SK-N-MC (cell line): ENCODE measurements around the gene CDH22.

Source experiments
- EZH2 ChIP-seq: fragments of 200-600 bp; sonication (generic); IDR thresholded peaks from one replicate; pipeline ENCODE4 v1.6.1; 2017; ENCODE audit warnings: antibody characterized with exemption
- FOXP2 ChIP-seq: optimal IDR thresholded peaks from 2 replicates; pipeline ENCODE3; 2011; ENCODE audit warnings: mild to moderate bottlenecking, moderate library complexity; ENCODE audit not compliant: insufficient read depth; ENCODE audit errors: extremely low read length, control extremely low read depth
- POLR2AphosphoS5 ChIP-seq: IDR thresholded peaks from 2 replicates; pipeline ENCODE4 v1.6.1; 2012; ENCODE audit warnings: mild to moderate bottlenecking, low read depth, low read length, borderline replicate concordance

DNA sequence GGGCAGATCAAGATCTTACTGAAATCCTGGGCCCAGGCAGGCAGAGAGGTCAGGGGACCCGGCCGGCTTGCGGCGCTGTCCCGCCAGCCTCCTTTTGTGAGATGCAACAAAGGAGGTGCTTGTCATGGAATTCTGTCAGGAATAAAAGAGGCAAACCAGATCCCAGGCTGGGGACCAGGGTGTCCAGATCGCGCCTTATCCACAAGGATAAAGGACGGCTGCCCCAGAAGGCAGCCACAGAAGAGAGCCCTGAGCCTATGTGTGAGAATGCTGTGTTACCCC is 42.6 kb upstream of the CDH22 start:
- TF ChIP-seq EZH2 (no peak), POLR2AphosphoS5 (no peak), FOXP2 (no peak)
